Measurements from ENCODE around the gene GRP.
"Not testable (repeated sequence)": the region's sequence is repeated elsewhere in the genome, so short reads cannot be mapped to it uniquely, and the experiment has no call there.

DNA sequence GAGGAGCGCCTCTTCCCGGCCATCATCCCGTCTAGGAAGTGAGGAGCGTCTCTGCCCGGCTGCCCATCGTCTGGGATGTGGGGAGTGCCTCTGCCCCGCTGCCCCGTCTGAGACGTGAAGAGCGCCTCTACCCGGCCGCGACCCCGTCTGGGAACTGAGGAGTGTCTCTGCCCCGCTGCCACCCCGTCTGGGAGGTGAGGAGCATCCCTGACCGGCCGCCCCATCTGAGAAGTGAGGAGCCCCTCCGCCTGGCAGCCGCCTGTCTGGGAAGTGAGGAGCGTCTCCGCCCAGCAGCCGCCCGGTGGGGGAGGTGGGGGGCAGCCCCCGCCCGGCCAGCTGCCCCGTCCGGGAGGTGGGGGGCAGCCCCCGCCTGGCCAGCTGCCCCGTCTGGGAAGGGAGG is 35.5 kb downstream of the GRP start:
- TF ChIP-seq POLR2A (IDR thresholded peaks at IDR 0.05), result not testable (repeated sequence)
- TF ChIP-seq, protein P1, sequence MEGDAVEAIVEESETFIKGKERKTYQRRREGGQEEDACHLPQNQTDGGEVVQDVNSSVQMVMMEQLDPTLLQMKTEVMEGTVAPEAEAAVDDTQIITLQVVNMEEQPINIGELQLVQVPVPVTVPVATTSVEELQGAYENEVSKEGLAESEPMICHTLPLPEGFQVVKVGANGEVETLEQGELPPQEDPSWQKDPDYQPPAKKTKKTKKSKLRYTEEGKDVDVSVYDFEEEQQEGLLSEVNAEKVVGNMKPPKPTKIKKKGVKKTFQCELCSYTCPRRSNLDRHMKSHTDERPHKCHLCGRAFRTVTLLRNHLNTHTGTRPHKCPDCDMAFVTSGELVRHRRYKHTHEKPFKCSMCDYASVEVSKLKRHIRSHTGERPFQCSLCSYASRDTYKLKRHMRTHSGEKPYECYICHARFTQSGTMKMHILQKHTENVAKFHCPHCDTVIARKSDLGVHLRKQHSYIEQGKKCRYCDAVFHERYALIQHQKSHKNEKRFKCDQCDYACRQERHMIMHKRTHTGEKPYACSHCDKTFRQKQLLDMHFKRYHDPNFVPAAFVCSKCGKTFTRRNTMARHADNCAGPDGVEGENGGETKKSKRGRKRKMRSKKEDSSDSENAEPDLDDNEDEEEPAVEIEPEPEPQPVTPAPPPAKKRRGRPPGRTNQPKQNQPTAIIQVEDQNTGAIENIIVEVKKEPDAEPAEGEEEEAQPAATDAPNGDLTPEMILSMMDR (IDR thresholded peaks at IDR 0.05), result not testable (repeated sequence)
